Fibroblast of the aortic adventitia (primary cell): ENCODE results near the gene CEACAM16. TPM values are rescaled to one million over a fixed set of nuclear protein-coding genes. Genes with fewer than 3 reads are reported as not detected.
A peak's percentile ranks its signal among the peaks of the same experiment; 100 is the strongest.

ENCODE experiments used
- DNase-seq: peaks from one replicate; pipeline ENCODE4 v3.0.0-alpha.2; 2010; ENCODE audit warnings: low read depth
- H3K4me3 ChIP-seq: 2 replicates; pipeline ENCODE4 v1.5.1; 2011; ENCODE audit warnings: low read depth, mild to moderate bottlenecking, control low read depth, low read length, moderate library complexity
- CTCF ChIP-seq: IDR thresholded peaks from 2 replicates; pipeline ENCODE4 v1.5.1; 2011; ENCODE audit warnings: mild to moderate bottlenecking, low read length, control low read depth, inconsistent platforms; ENCODE audit not compliant: insufficient read depth
- total RNA-seq: library from RNA; depleted of rRNA; stranded (reverse); fragments of >200 nt; gene quantifications from 2 replicates; pipeline ENCODE4 v1.2.3, GENCODE V29; 2012; ENCODE audit warnings: low replicate concordance

The CEACAM16 gene
- total RNA-seq, 1 donor: not detected

- no peak for TF ChIP-seq CTCF
- peak; percentile 91 for DNase-seq
- no peak overlapping the region for H3K4me3 ChIP-seq
Measured at GRCh38 chr19:44745341-44745831, 46.4 kb downstream of the CEACAM16 start.

- DNase-seq: no peak
- no peak overlapping the region for H3K4me3 ChIP-seq
- TF ChIP-seq CTCF: no peak
Measured at GRCh38 chr19:44745887-44746600, 47.1 kb downstream of the CEACAM16 start.

- H3K4me3 ChIP-seq: no peak overlapping the region
- no peak for DNase-seq
- no peak for TF ChIP-seq CTCF
Measured at GRCh38 chr19:44746616-44746945, 47.6 kb downstream of the CEACAM16 start.

- DNase-seq: peak; percentile 95
- H3K4me3 ChIP-seq: peak overlapping the region; percentile 90
Measured at GRCh38 chr19:44746946-44747738, 48.2 kb downstream of the CEACAM16 start.

GRCh38 chr19:44747739-44748425, 48.9 kb downstream of the CEACAM16 start:
- peak; percentile 77 for DNase-seq
- no peak for TF ChIP-seq CTCF
- peak overlapping the region; percentile 90 for H3K4me3 ChIP-seq

More at GRCh38 chr19:44746946-44747738, 48.2 kb downstream of the CEACAM16 start:
- no peak for TF ChIP-seq CTCF

GRCh38 chr19:44748426-44749254, 49.7 kb downstream of the CEACAM16 start, which contains the start of gene BCL3:
Gene BCL3 (plus strand): TSS chr19:44748708. CDS start chr19:44748791, 83 bp downstream.
- no peak for DNase-seq
- peak within 1 kb of the TSS; percentile 90 for H3K4me3 ChIP-seq
- TF ChIP-seq CTCF: no peak
